Tibial nerve (tissue), 4 donors: ENCODE data around the gene KCNAB2. TPM values are rescaled to one million over a fixed set of nuclear protein-coding genes. Genes with fewer than 3 reads are reported as not detected.

Experiments used
- DNase-seq, 2 donors: peaks; one replicate each; pipeline ENCODE4 v3.0.0-alpha.2; 2019; ENCODE audit warnings: low spot score in 2 of 2
- H3K27ac ChIP-seq, 4 donors: fragments of 200-600 bp; sonication (generic) in 3 of 4; one replicate each; pipeline ENCODE4 v1.5.1; 2017 to 2019; ENCODE audit warnings: mild to moderate bottlenecking in 1 of 4
- H3K27me3 ChIP-seq, 2 donors: fragments of 200-600 bp; sonication (generic) in 1 of 2; one replicate each; pipeline versions ENCODE4 v1.5.1 to v1.6.0; 2017 to 2019
- H3K36me3 ChIP-seq, 3 donors: fragments of 200-600 bp; sonication (generic); one replicate each; pipeline ENCODE4 v1.5.1; 2018 to 2019
- H3K4me1 ChIP-seq, 4 donors: fragments of 200-600 bp; sonication (generic) in 3 of 4; one replicate each; pipeline ENCODE4 v1.5.1; 2017 to 2019
- H3K4me3 ChIP-seq, 4 donors: fragments of 200-600 bp; sonication (generic) in 3 of 4; one replicate each; pipeline ENCODE4 v1.5.1; 2017 to 2019; ENCODE audit warnings: mild to moderate bottlenecking in 1 of 4, moderate library complexity in 1 of 4
- H3K9me3 ChIP-seq, 4 donors: fragments of 200-600 bp; sonication (generic) in 3 of 4; one replicate each; pipeline ENCODE4 v1.5.1; 2017 to 2019
- CTCF ChIP-seq, 5 experiments: fragments of 200-600 bp in 3 of 5; fragments of 450-650 bp in 2 of 5; sonication (generic) in 3 of 5; IDR thresholded peaks; one replicate each; pipeline ENCODE4 v1.5.1; 2016 to 2019; ENCODE audit warnings: antibody characterized with exemption in 5 of 5, mild to moderate bottlenecking in 3 of 5, moderate library complexity in 2 of 5
- EP300 ChIP-seq, 2 donors: sonication (generic); formaldehyde crosslinking; IDR thresholded peaks; one replicate each; pipeline ENCODE4 v1.6.1; 2017; ENCODE audit warnings: antibody characterized with exemption in 2 of 2, mild to moderate bottlenecking in 1 of 2
- POLR2A ChIP-seq, 2 donors: fragments of 450-650 bp; IDR thresholded peaks; one replicate each; pipeline ENCODE4 v1.6.1; 2017; ENCODE audit warnings: antibody characterized with exemption in 2 of 2, mild to moderate bottlenecking in 2 of 2, moderate library complexity in 2 of 2
- WGBS, 2 donors: methylation state at CpG; one replicate each; pipeline ENCODE4 v1.1.5; 2018; 5-methylcytosine and 5-hydroxymethylcytosine counted together
- total RNA-seq, 4 donors: library from RNA; depleted of rRNA; stranded (reverse); fragments of >200 nt; gene quantifications; one replicate each; pipeline ENCODE4 v1.1.0, GENCODE V29; 2016

Gene KCNAB2
- total RNA-seq, 4 donors from 2014 or later, result 7.0 to 21.4 (median 13.8) TPM

GRCh38 chr1:6125366-6125765, 79.7 kb downstream of the KCNAB2 start:
- Histone ChIP-seq H3K4me1 (peaks cover 0 to 8% (median 0%) of the 10 kb centered on the region in 4 donors), H3K27ac (no peak overlapping the region), H3K36me3 (no peaks in the 10 kb centered on the region), H3K27me3 (peaks cover 0 to 11% of the 10 kb centered on the region in 2 donors), H3K4me3 (no peak overlapping the region), H3K9me3 (no peaks in the 10 kb centered on the region)
- no peak for DNase-seq
- TF ChIP-seq EP300 (IDR thresholded peaks at IDR 0.05) (no peak), POLR2A (IDR thresholded peaks at IDR 0.05) (no peak), CTCF (IDR thresholded peaks at IDR 0.05) (no peak)
- WGBS, 2 donors, result 75 to 86% methylated on average over 5 to 14 of the region's 15 CpGs

GRCh38 chr1:6126028-6126427, 80.3 kb downstream of the KCNAB2 start:
- DNase-seq, result no peak
- no peak overlapping the region for H3K4me3 ChIP-seq
- no peaks in the 10 kb centered on the region for H3K36me3 ChIP-seq
- WGBS, 2 donors, result 86 to 90% methylated on average over 13 of the region's 13 CpGs
- TF ChIP-seq POLR2A (IDR thresholded peaks at IDR 0.05) (no peak), CTCF (IDR thresholded peaks at IDR 0.05) (no peak), EP300 (IDR thresholded peaks at IDR 0.05) (no peak)
- peaks cover 0 to 11% of the 10 kb centered on the region in 2 donors for H3K27me3 ChIP-seq
- no peak overlapping the region for H3K27ac ChIP-seq
- peaks cover 0 to 8% (median 0%) of the 10 kb centered on the region in 4 donors for H3K4me1 ChIP-seq
- no peaks in the 10 kb centered on the region for H3K9me3 ChIP-seq

GRCh38 chr1:6126521-6127067, 80.9 kb downstream of the KCNAB2 start:
- Histone ChIP-seq H3K4me3 (no peak overlapping the region), H3K4me1 (peaks cover 0 to 8% (median 0%) of the 10 kb centered on the region in 4 donors), H3K27ac (no peak overlapping the region), H3K36me3 (peaks cover 0 to under 1% (median 0%) of the 10 kb centered on the region in 3 donors), H3K9me3 (peaks cover 0 to 2% (median 0%) of the 10 kb centered on the region in 4 donors), H3K27me3 (peaks cover 0 to 11% of the 10 kb centered on the region in 2 donors)
- WGBS, 2 donors, result 85 to 86% methylated on average over 16 of the region's 16 CpGs
- no peak for TF ChIP-seq POLR2A (IDR thresholded peaks at IDR 0.05)
- TF ChIP-seq CTCF (IDR thresholded peaks at IDR 0.05), result no peak
- TF ChIP-seq EP300 (IDR thresholded peaks at IDR 0.05), result no peak
- DNase-seq, result no peak

- TF ChIP-seq POLR2A (IDR thresholded peaks at IDR 0.05), result no peak
- no peak for TF ChIP-seq CTCF (IDR thresholded peaks at IDR 0.05)
- TF ChIP-seq EP300 (IDR thresholded peaks at IDR 0.05), result no peak
- peaks cover 0 to 11% of the 10 kb centered on the region in 2 donors for H3K27me3 ChIP-seq
- 22% methylated on average over 26 to 35 of the region's 41 CpGs for WGBS, 2 donors
- no peak overlapping the region for H3K27ac ChIP-seq
- H3K4me1 ChIP-seq, result peaks cover 0 to 8% (median 0%) of the 10 kb centered on the region in 4 donors
- peaks cover 0 to 13% (median 0%) of the 10 kb centered on the region in 4 donors for H3K9me3 ChIP-seq
- peak overlapping the region in 1 of 4 donors; percentile 14 for H3K4me3 ChIP-seq
- DNase-seq, result peak; percentile 22 to 26
- peaks cover 0 to 4% (median 0%) of the 10 kb centered on the region in 3 donors for H3K36me3 ChIP-seq
Observed at GRCh38 chr1:6127587-6128163, 82.0 kb downstream of the KCNAB2 start.
